Skeletal muscle satellite cell (primary cell): Measurements from ENCODE around the gene P2RX6.
"Not testable (repeated sequence)": the region's sequence is repeated elsewhere in the genome, so short reads cannot be mapped to it uniquely, and the experiment has no call there.

Source experiments
- H3K27me3 ChIP-seq: 2 replicates; pipeline ENCODE4 v1.7.0; 2013; ENCODE audit warnings: low read length; ENCODE audit not compliant: control insufficient read depth, insufficient read depth
- H3K36me3 ChIP-seq: 2 replicates; pipeline ENCODE4 v1.7.0; 2013; ENCODE audit warnings: mild to moderate bottlenecking, control low read depth, low read length; ENCODE audit not compliant: insufficient read depth
- H3K4me1 ChIP-seq: 2 replicates; pipeline ENCODE4 v1.7.0; 2013; ENCODE audit warnings: low read length; ENCODE audit not compliant: control insufficient read depth, insufficient read depth
- H3K4me2 ChIP-seq: 2 replicates; pipeline ENCODE4 v1.7.0; 2013; ENCODE audit warnings: mild to moderate bottlenecking, low read length
- H3K4me3 ChIP-seq: 2 replicates; pipeline ENCODE4 v1.7.0; 2013; ENCODE audit warnings: low read length
- H3K9ac ChIP-seq: 2 replicates; pipeline ENCODE4 v1.7.0; 2013; ENCODE audit warnings: mild to moderate bottlenecking, low read depth, low read length, moderate library complexity
- H3K9me3 ChIP-seq: replicated peaks from 2 replicates; pipeline ENCODE4 v1.7.0; 2013; ENCODE audit warnings: mild to moderate bottlenecking, control low read depth, low read length

The P2RX6 gene

GRCh38 chr22:21060363-21060762 lies 45.4 kb downstream of the P2RX6 start:
- not testable (repeated sequence) for H3K4me2 ChIP-seq

GRCh38 chr22:21061660-21062321 lies 46.8 kb downstream of the P2RX6 start:
- H3K36me3 ChIP-seq, H3K9ac ChIP-seq, H3K27me3 ChIP-seq, H3K4me3 ChIP-seq, H3K4me1 ChIP-seq, H3K9me3 ChIP-seq, H3K4me2 ChIP-seq: not testable (repeated sequence)

More at GRCh38 chr22:21060363-21060762, 45.4 kb downstream of the P2RX6 start:
- H3K36me3 ChIP-seq, H3K4me3 ChIP-seq, H3K4me1 ChIP-seq, H3K9ac ChIP-seq, H3K9me3 ChIP-seq: not testable (repeated sequence)
- peaks cover 20% of the 10 kb centered on the region for H3K27me3 ChIP-seq

GRCh38 chr22:21064425-21064824 lies 49.5 kb downstream of the P2RX6 start:
- H3K9me3 ChIP-seq, H3K27me3 ChIP-seq, H3K4me3 ChIP-seq, H3K4me1 ChIP-seq, H3K36me3 ChIP-seq, H3K9ac ChIP-seq, H3K4me2 ChIP-seq: not testable (repeated sequence)

GRCh38 chr22:21064917-21065864 lies 50.2 kb downstream of the P2RX6 start:
- Histone ChIP-seq H3K4me2 (no peak overlapping the region), H3K9me3 (no peaks in the 10 kb centered on the region), H3K36me3 (no peaks in the 10 kb centered on the region), H3K4me1 (no peaks in the 10 kb centered on the region), H3K4me3 (no peak overlapping the region), H3K27me3 (peaks cover 4% of the 10 kb centered on the region), H3K9ac (no peak overlapping the region)

GRCh38 chr22:21067075-21067900 lies 52.3 kb downstream of the P2RX6 start:
- no peak overlapping the region for H3K9ac ChIP-seq
- no peaks in the 10 kb centered on the region for H3K36me3 ChIP-seq
- no peaks in the 10 kb centered on the region for H3K9me3 ChIP-seq
- H3K4me1 ChIP-seq: no peaks in the 10 kb centered on the region
- peaks cover 4% of the 10 kb centered on the region for H3K27me3 ChIP-seq
- no peak overlapping the region for H3K4me2 ChIP-seq
- no peak overlapping the region for H3K4me3 ChIP-seq

GRCh38 chr22:21067901-21068680 lies 53.1 kb downstream of the P2RX6 start:
- Histone ChIP-seq H3K36me3 (no peaks in the 10 kb centered on the region), H3K4me1 (no peaks in the 10 kb centered on the region), H3K4me3 (no peak overlapping the region), H3K9me3 (no peaks in the 10 kb centered on the region), H3K4me2 (no peak overlapping the region), H3K27me3 (peaks cover 4% of the 10 kb centered on the region), H3K9ac (no peak overlapping the region)

GRCh38 chr22:21068681-21069276 lies 53.8 kb downstream of the P2RX6 start:
- no peak overlapping the region for H3K4me2 ChIP-seq
- no peaks in the 10 kb centered on the region for H3K36me3 ChIP-seq
- H3K9me3 ChIP-seq: no peaks in the 10 kb centered on the region
- H3K9ac ChIP-seq: no peak overlapping the region
- H3K4me3 ChIP-seq: no peak overlapping the region
- H3K4me1 ChIP-seq: peaks cover 4% of the 10 kb centered on the region
- H3K27me3 ChIP-seq: peaks cover 4% of the 10 kb centered on the region

- H3K27me3 ChIP-seq: peaks cover 4% of the 10 kb centered on the region
- no peaks in the 10 kb centered on the region for H3K9me3 ChIP-seq
- H3K4me3 ChIP-seq: no peak overlapping the region
- H3K36me3 ChIP-seq: no peaks in the 10 kb centered on the region
- H3K9ac ChIP-seq: no peak overlapping the region
- H3K4me1 ChIP-seq: peaks cover 10% of the 10 kb centered on the region
- H3K4me2 ChIP-seq: no peak overlapping the region
These were observed 54.4 kb downstream of the P2RX6 start for GRCh38 chr22:21069375-21069774.

- H3K27me3 ChIP-seq: no peaks in the 10 kb centered on the region
These were observed 56.0 kb downstream of the P2RX6 start for GRCh38 chr22:21070690-21071615.

GRCh38 chr22:21071796-21072195 lies 56.8 kb downstream of the P2RX6 start:
- H3K9me3 ChIP-seq, H3K4me3 ChIP-seq, H3K27me3 ChIP-seq, H3K9ac ChIP-seq, H3K4me2 ChIP-seq, H3K36me3 ChIP-seq: not testable (repeated sequence)
- H3K4me1 ChIP-seq: peaks cover 13% of the 10 kb centered on the region

More at GRCh38 chr22:21070690-21071615, 56.0 kb downstream of the P2RX6 start:
- Histone ChIP-seq H3K4me1 (peaks cover 13% of the 10 kb centered on the region), H3K4me3 (no peak overlapping the region), H3K36me3 (no peaks in the 10 kb centered on the region), H3K4me2 (no peak overlapping the region), H3K9ac (no peak overlapping the region), H3K9me3 (no peaks in the 10 kb centered on the region)
